Thoracic aorta (tissue), 2 donors: ENCODE results near the gene DCPS. TPM values are rescaled to one million over a fixed set of nuclear protein-coding genes. Genes with fewer than 3 reads are reported as not detected.
A peak's percentile ranks its signal among the peaks of the same experiment; 100 is the strongest.

ENCODE experiments used
- ATAC-seq: fragments of 150-250 bp; one replicate; pipeline ENCODE4 v1.8.0; 2017; ENCODE audit warnings: low read depth; ENCODE audit not compliant: insufficient number of reproducible peaks, low FRiP score
- DNase-seq: peaks from one replicate; pipeline ENCODE4 v3.0.0-alpha.2; 2020; ENCODE audit warnings: low spot score
- H3K27ac ChIP-seq, 2 donors: fragments of 200-600 bp; sonication (generic); 1 replicate in 1 of 2; 2 replicates in 1 of 2; pipeline ENCODE4 v1.5.1; 2016; ENCODE audit warnings: mild to moderate bottlenecking in 2 of 2, moderate library complexity in 2 of 2
- H3K27me3 ChIP-seq: fragments of 200-600 bp; sonication (generic); replicated peaks from 2 replicates; pipeline ENCODE4 v1.6.0; 2016; ENCODE audit warnings: mild to moderate bottlenecking; ENCODE audit not compliant: insufficient read depth
- H3K36me3 ChIP-seq: fragments of 200-600 bp; sonication (generic); one replicate; pipeline ENCODE4 v1.5.1; 2016
- H3K4me1 ChIP-seq, 2 donors: fragments of 200-600 bp; sonication (generic); 1 replicate in 1 of 2; 2 replicates in 1 of 2; pipeline versions ENCODE4 v1.5.1 to v1.6.0; 2016; ENCODE audit warnings: low read depth in 2 of 2, mild to moderate bottlenecking in 1 of 2; ENCODE audit not compliant: control insufficient read depth in 1 of 2
- H3K4me3 ChIP-seq: fragments of 200-600 bp; sonication (generic); 2 replicates; pipeline ENCODE4 v1.5.1; 2016; ENCODE audit warnings: mild to moderate bottlenecking
- H3K9me3 ChIP-seq: fragments of 200-600 bp; sonication (generic); 2 replicates; pipeline ENCODE4 v1.5.1; 2016
- total RNA-seq, 2 donors: library from RNA; depleted of rRNA; stranded (reverse); fragments of >200 nt; gene quantifications; one replicate each; pipeline versions ENCODE4 v1.1.0 to v1.2.3, GENCODE V29; 2016
- TF ChIP-seq, protein P1 (sequence below): fragments of 200-600 bp; sonication (generic); IDR thresholded peaks from one replicate; pipeline ENCODE4 v1.5.1; 2019; ENCODE audit warnings: antibody characterized with exemption

DCPS gene
- total RNA-seq, 2 donors from 2014 or later, result 8.4 to 9.7 TPM

- Histone ChIP-seq H3K9me3 (no peaks in the 10 kb centered on the region), H3K4me1 (peaks cover 8 to 21% of the 10 kb centered on the region in 2 donors), H3K4me3 (peak overlapping the region; percentile 89), H3K27ac (peak overlapping the region; percentile 80 to 91), H3K36me3 (peaks cover 44% of the 10 kb centered on the region), H3K27me3 (no peaks in the 10 kb centered on the region)
- DNase-seq (no peak), ATAC-seq (no peak)
- TF ChIP-seq, protein P1, sequence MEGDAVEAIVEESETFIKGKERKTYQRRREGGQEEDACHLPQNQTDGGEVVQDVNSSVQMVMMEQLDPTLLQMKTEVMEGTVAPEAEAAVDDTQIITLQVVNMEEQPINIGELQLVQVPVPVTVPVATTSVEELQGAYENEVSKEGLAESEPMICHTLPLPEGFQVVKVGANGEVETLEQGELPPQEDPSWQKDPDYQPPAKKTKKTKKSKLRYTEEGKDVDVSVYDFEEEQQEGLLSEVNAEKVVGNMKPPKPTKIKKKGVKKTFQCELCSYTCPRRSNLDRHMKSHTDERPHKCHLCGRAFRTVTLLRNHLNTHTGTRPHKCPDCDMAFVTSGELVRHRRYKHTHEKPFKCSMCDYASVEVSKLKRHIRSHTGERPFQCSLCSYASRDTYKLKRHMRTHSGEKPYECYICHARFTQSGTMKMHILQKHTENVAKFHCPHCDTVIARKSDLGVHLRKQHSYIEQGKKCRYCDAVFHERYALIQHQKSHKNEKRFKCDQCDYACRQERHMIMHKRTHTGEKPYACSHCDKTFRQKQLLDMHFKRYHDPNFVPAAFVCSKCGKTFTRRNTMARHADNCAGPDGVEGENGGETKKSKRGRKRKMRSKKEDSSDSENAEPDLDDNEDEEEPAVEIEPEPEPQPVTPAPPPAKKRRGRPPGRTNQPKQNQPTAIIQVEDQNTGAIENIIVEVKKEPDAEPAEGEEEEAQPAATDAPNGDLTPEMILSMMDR, result no peak
These were observed 35.5 kb upstream of the DCPS start for GRCh38 chr11:126268361-126268707.

DNA sequence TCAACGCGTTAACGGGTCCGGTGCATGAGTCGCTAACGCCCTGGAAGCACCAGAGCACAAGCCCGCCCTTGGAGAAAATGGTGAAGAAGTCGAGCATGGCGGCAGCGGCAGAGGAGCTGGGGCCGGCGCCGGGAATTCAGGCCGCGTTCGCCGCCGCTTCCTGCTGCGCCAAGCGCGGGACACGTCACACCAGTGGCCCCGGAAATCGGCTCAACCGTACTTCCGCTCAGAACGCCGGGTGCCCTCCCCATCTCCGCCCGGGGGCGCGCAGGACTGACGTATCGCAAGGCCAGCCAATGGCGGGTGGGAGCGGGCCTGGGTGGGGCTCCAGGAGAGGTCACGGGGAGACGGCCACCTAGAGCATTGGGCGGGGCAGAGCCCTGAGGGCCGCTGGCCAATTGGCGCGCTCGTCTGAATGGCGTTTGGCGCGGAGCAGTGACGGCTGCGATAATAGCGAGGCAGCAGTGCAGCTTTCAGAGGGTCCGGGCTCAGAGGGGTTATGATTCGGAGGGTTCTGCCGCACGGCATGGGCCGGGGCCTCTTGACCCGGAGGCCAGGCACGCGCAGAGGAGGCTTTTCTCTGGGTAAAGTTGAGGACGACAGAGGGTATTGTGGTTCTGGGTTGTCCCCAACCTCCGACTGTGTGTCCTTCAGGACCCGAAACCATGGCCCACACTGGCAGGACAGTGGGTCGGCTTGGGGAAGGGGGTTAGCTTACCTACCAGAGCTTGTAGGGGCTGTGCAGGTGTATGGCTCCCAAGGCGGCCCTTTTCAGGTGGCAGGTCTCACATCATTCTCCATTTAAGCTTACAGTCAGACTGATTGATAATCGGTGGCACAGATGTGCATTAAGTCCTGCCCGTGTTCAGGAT is 34.9 kb upstream of the DCPS start, which contains the start of the genes FOXRED1 and SRPRA:
TSS of gene FOXRED1 (plus strand) at position 447 of the 872 bp plus-strand sequence. CDS start at position 500, 53 bp downstream.
TSS of gene SRPRA (minus strand) at position 188 of the 872 bp plus-strand sequence. CDS start at position 97, 91 bp downstream.
- Histone ChIP-seq H3K36me3 (peaks cover 41% of the 10 kb centered on the region), H3K4me1 (peaks cover 8 to 21% of the 10 kb centered on the region in 2 donors), H3K27ac (peak within 1 kb of the TSS; percentile 91 to 95), H3K27me3 (no peaks in the 10 kb centered on the region), H3K4me3 (peak within 1 kb of the TSS; percentile 89), H3K9me3 (no peaks in the 10 kb centered on the region)
- ATAC-seq, result peak; percentile 93
- TF ChIP-seq, protein P1, result no peak
- peak; percentile 96 for DNase-seq

DNA sequence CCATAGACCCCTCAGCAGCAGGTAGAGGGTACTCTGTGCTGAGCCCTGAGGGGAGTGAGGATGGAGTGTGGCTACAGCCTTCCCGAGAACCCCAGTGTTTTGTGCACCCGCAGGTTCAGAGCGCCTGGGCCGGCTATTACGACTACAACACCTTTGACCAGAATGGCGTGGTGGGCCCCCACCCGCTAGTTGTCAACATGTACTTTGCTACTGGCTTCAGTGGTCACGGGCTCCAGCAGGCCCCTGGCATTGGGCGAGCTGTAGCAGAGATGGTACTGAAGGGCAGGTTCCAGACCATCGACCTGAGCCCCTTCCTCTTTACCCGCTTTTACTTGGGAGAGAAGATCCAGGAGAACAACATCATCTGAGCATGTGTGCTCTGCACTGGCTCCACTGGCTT is 26.5 kb upstream of the DCPS start:
- Histone ChIP-seq H3K9me3 (no peaks in the 10 kb centered on the region), H3K36me3 (peaks cover 13% of the 10 kb centered on the region), H3K27ac (no peak overlapping the region), H3K4me1 (peaks cover 8 to 9% of the 10 kb centered on the region in 2 donors), H3K4me3 (no peak overlapping the region), H3K27me3 (no peaks in the 10 kb centered on the region)
- ATAC-seq (no peak), DNase-seq (no peak)
- TF ChIP-seq, protein P1, result no peak

DNA sequence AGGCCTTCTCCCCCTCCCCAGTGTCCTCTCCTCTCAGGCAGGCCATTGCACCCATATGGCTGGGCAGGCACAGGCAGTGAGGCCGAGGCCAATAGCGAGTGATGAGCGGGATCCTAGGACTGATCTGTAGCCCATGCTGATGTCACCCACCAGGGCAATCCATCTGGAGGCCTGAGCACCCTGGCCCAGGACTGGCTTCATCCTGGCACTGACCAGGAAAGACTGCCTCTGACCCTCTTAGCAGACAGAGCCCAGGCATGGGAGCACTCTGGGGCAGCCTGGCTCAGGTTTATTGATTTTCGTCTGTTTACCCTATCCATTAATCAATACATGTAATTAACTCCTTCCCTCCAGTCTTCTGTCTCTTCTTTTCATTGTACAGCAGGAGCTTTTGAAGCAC is 26.1 kb upstream of the DCPS start:
- peaks cover 9 to 10% of the 10 kb centered on the region in 2 donors for H3K4me1 ChIP-seq
- no peaks in the 10 kb centered on the region for H3K9me3 ChIP-seq
- no peak overlapping the region for H3K27ac ChIP-seq
- no peaks in the 10 kb centered on the region for H3K27me3 ChIP-seq
- H3K4me3 ChIP-seq, result no peak overlapping the region
- ATAC-seq, result no peak
- TF ChIP-seq, protein P1, result no peak
- no peak for DNase-seq
- H3K36me3 ChIP-seq, result peaks cover 12% of the 10 kb centered on the region

DNA sequence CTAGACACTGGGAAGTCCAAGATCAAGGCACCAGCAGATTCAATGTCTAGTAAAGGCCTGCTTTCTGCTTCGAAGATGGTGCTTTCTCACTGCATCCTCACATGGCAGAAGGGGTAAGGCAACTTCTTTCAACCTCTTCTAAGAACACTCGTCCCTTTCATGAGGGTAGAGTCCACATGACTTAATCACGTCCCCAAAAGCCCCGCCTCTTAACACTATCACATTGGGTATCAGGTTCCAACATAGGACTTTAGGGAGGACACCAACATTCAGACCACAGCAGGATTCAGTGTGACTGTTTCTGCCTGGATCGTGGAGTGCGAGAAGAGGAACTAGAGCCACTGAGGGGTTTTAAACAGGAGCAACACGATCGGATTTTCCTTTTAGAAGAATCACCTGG is 24.7 kb upstream of the DCPS start:
- DNase-seq, result no peak
- no peak for ATAC-seq
- H3K36me3 ChIP-seq, result peaks cover 3% of the 10 kb centered on the region
- H3K27ac ChIP-seq, result no peak overlapping the region
- TF ChIP-seq, protein P1, result no peak
- peaks cover 11 to 18% of the 10 kb centered on the region in 2 donors for H3K4me1 ChIP-seq
- no peak overlapping the region for H3K4me3 ChIP-seq
- no peaks in the 10 kb centered on the region for H3K9me3 ChIP-seq
- no peaks in the 10 kb centered on the region for H3K27me3 ChIP-seq
